GM12878 (cell line): ENCODE data around the gene POLR2F.

Source experiments
- CREB1 ChIP-seq: IDR thresholded peaks from 2 replicates; pipeline ENCODE4 v1.6.1; 2012; ENCODE audit warnings: low read depth, mild to moderate bottlenecking, inconsistent platforms
- CTCF ChIP-seq, 3 experiments: IDR thresholded peaks in 2 of 3; conservative IDR thresholded peaks in 1 of 3; 2 replicates each; pipeline ENCODE4 v1.5.1; 2011; ENCODE audit warnings: low read depth in 3 of 3, low read length in 3 of 3, mild to moderate bottlenecking in 3 of 3, control low read depth in 2 of 3, moderate library complexity in 2 of 3, inconsistent platforms in 1 of 3, mixed read lengths in 1 of 3; ENCODE audit not compliant: control insufficient read depth in 2 of 3, insufficient read depth in 1 of 3; ENCODE audit errors: extremely low read depth in 1 of 3
- E4F1 ChIP-seq: fragments of 450-650 bp; IDR thresholded peaks from 2 replicates; pipeline ENCODE4 v1.6.1; 2018; ENCODE audit warnings: borderline replicate concordance, mild to moderate bottlenecking; ENCODE audit not compliant: partially characterized antibody
- EGR1 ChIP-seq, 2 experiments: IDR thresholded peaks; 1 replicate in 1 of 2; 2 replicates in 1 of 2; pipeline ENCODE4 v1.6.1; 2011 to 2012; ENCODE audit warnings: low read depth in 2 of 2, low read length in 2 of 2, borderline replicate concordance in 1 of 2, mild to moderate bottlenecking in 1 of 2, moderate library complexity in 1 of 2
- MYC ChIP-seq: IDR thresholded peaks from 2 replicates; pipeline ENCODE4 v1.6.1; 2011; ENCODE audit warnings: mild to moderate bottlenecking, low read length, moderate library complexity, inconsistent platforms; ENCODE audit not compliant: insufficient read depth, insufficient replicate concordance, insufficient read length, severe bottlenecking
- NFIC ChIP-seq: IDR thresholded peaks from 2 replicates; pipeline ENCODE4 v1.6.1; 2012; ENCODE audit warnings: low read depth, mild to moderate bottlenecking, inconsistent platforms, low read length, moderate library complexity
- TF ChIP-seq, protein P1 (sequence below): fragments of 450-650 bp; IDR thresholded peaks from 2 replicates; pipeline ENCODE4 v1.6.1; 2017; ENCODE audit warnings: mild to moderate bottlenecking, moderate library complexity

- TF ChIP-seq E4F1 (no peak), CREB1 (no peak), CTCF (IDR thresholded peaks at IDR 0.05 in 2 of 3, conservative IDR thresholded peaks at IDR 0.05 in 1 of 3; ENCODE audit: control insufficient read depth in 2 of 3, extremely low read depth in 1 of 3, insufficient read depth in 1 of 3, low read depth in 3 of 3, low read length in 3 of 3) (no peak), NFIC (no peak), EGR1 (IDR thresholded peaks at IDR 0.05; ENCODE audit: borderline replicate concordance in 1 of 2, low read depth in 2 of 2, low read length in 2 of 2) (no peak), MYC (no peak)
- TF ChIP-seq, protein P1, sequence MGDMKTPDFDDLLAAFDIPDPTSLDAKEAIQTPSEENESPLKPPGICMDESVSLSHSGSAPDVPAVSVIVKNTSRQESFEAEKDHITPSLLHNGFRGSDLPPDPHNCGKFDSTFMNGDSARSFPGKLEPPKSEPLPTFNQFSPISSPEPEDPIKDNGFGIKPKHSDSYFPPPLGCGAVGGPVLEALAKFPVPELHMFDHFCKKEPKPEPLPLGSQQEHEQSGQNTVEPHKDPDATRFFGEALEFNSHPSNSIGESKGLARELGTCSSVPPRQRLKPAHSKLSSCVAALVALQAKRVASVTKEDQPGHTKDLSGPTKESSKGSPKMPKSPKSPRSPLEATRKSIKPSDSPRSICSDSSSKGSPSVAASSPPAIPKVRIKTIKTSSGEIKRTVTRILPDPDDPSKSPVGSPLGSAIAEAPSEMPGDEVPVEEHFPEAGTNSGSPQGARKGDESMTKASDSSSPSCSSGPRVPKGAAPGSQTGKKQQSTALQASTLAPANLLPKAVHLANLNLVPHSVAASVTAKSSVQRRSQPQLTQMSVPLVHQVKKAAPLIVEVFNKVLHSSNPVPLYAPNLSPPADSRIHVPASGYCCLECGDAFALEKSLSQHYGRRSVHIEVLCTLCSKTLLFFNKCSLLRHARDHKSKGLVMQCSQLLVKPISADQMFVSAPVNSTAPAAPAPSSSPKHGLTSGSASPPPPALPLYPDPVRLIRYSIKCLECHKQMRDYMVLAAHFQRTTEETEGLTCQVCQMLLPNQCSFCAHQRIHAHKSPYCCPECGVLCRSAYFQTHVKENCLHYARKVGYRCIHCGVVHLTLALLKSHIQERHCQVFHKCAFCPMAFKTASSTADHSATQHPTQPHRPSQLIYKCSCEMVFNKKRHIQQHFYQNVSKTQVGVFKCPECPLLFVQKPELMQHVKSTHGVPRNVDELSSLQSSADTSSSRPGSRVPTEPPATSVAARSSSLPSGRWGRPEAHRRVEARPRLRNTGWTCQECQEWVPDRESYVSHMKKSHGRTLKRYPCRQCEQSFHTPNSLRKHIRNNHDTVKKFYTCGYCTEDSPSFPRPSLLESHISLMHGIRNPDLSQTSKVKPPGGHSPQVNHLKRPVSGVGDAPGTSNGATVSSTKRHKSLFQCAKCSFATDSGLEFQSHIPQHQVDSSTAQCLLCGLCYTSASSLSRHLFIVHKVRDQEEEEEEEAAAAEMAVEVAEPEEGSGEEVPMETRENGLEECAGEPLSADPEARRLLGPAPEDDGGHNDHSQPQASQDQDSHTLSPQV, result no peak
Measured at GRCh38 chr22:37991731-37992442, 38.4 kb downstream of the POLR2F start.
